SH-SY5Y (cell line): ENCODE results near the gene CEP70.

Source experiments
- GATA2 ChIP-seq: IDR thresholded peaks from 2 replicates; pipeline ENCODE4 v1.6.1; 2011; ENCODE audit warnings: mild to moderate bottlenecking, low read depth, low read length
- GATA3 ChIP-seq: IDR thresholded peaks from 2 replicates; pipeline ENCODE4 v1.6.1; 2011; ENCODE audit warnings: low read depth, mild to moderate bottlenecking, low read length, moderate library complexity

GRCh38 chr3:138452436-138452835 lies 141.6 kb downstream of the CEP70 start:
- no peak for TF ChIP-seq GATA2
- no peak for TF ChIP-seq GATA3
